NCI-H1105 (cell line): ENCODE data around the gene ZNF669.

Experiments
- DNase-seq: peaks from one replicate; lab custom pipeline; 2025; lab: John Stamatoyannopoulos, UW

The ZNF669 gene

GRCh38 chr1:247111259-247111699 is 7.1 kb upstream of the ZNF669 start:
- DNase-seq: no peak

- no peak for DNase-seq
Observed at GRCh38 chr1:247110627-247111258, 6.6 kb upstream of the ZNF669 start.

GRCh38 chr1:247107694-247108093 is 3.5 kb upstream of the ZNF669 start:
- no peak for DNase-seq

GRCh38 chr1:247105966-247106365 is 1.8 kb upstream of the ZNF669 start:
- no peak for DNase-seq

- DNase-seq: no peak
Observed at GRCh38 chr1:247104965-247105364, 809 bp upstream of the ZNF669 start.

- no peak for DNase-seq
Observed at GRCh38 chr1:247102381-247102780, 1.8 kb downstream of the ZNF669 start.

GRCh38 chr1:247100676-247101279 is 3.4 kb downstream of the ZNF669 start:
- no peak for DNase-seq

GRCh38 chr1:247096958-247097357 is 7.2 kb downstream of the ZNF669 start:
- DNase-seq: no peak

GRCh38 chr1:247096544-247096943 is 7.6 kb downstream of the ZNF669 start:
- no peak for DNase-seq

- DNase-seq: no peak
Observed at GRCh38 chr1:247096112-247096511, 8.0 kb downstream of the ZNF669 start.

GRCh38 chr1:247090455-247090854 is 13.7 kb downstream of the ZNF669 start:
- no peak for DNase-seq

GRCh38 chr1:247089616-247090375 is 14.4 kb downstream of the ZNF669 start:
- no peak for DNase-seq

- no peak for DNase-seq
Observed at GRCh38 chr1:247088967-247089366, 15.2 kb downstream of the ZNF669 start.

- DNase-seq: no peak
Observed at GRCh38 chr1:247087256-247087655, 16.9 kb downstream of the ZNF669 start.

GRCh38 chr1:247085310-247085709 is 18.8 kb downstream of the ZNF669 start:
- no peak for DNase-seq

- DNase-seq: no peak
Observed at GRCh38 chr1:247084771-247085170, 19.4 kb downstream of the ZNF669 start.

- no peak for DNase-seq
Observed at GRCh38 chr1:247079141-247079874, 24.8 kb downstream of the ZNF669 start.

- DNase-seq: peak; percentile 86
Observed at GRCh38 chr1:247078258-247079140, 25.7 kb downstream of the ZNF669 start, which contains the start of gene ZNF670. TSS of gene ZNF670 (minus strand) at chr1:247078811. CDS start at chr1:247078596, 215 bp downstream.

- no peak for DNase-seq
Observed at GRCh38 chr1:247077876-247078257, 26.3 kb downstream of the ZNF669 start.

GRCh38 chr1:247077213-247077612 is 26.9 kb downstream of the ZNF669 start:
- no peak for DNase-seq

GRCh38 chr1:247070645-247071044 is 33.5 kb downstream of the ZNF669 start:
- no peak for DNase-seq
